HG03064 (cell line): ENCODE results near the gene B3GALT5.

Source experiments
- ATAC-seq: cut with Tn5 transposase; IDR thresholded peaks from one replicate; pipeline ENCODE4 v1.9.1; 2021; ENCODE audit warnings: low read depth; ENCODE audit not compliant: unreplicated experiment

B3GALT5 gene

DNA sequence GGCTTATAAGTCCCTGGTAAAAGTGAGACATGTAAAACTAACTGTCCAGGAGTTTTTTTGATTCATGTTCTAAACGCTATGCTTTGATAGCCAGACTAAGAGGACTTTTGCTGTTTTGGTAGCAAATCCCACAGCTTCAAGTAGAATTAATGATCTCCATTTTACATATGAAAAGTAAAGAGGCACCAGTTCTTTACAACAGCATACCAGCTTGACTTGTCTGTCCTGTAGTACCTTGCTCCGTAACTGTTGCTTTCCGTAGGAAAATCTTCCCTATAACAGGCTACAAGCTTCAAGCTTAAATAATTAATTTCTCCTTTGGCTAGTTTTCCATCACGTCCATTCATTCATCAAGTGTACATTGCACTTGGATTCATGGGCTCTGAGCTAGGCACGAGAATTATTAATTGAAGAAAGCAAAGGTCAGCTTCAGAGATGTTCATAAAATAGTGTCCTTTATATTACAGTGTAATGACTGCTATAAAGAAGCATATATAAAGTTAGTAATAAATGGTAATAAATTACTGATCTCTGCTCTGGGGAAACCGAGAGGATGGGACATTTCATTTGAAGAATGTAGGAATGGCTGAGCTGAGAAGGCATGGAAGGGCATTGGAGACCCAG, 29.2 kb downstream of the B3GALT5 start:
- ATAC-seq = no peak

DNA sequence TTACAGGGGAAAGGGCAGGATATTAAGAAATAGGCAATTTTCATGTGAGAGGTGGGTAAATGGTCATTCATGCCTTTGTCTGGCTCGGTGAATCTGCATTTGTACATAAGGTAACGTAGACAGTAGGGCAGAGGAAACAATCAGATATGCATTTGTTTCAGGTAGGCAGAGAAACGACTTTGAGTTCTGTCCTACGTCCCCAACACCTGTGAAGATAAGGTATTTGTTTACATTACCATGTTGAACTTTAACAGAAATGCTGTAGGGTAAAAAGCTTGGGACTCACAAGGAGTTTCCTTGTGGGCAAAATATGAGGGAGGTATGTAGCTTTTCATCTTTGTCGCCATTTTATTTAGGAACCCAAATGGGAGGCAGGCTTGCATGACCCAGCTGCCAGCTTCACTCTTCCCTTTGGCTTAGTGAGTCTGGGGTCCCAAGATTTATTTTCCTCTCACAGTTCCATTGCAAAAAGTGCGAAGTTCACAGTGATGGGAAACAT, 31.4 kb downstream of the B3GALT5 start:
- no peak for ATAC-seq

GRCh38 chr21:39645331-39645730, 32.6 kb downstream of the B3GALT5 start:
- no peak for ATAC-seq

DNA sequence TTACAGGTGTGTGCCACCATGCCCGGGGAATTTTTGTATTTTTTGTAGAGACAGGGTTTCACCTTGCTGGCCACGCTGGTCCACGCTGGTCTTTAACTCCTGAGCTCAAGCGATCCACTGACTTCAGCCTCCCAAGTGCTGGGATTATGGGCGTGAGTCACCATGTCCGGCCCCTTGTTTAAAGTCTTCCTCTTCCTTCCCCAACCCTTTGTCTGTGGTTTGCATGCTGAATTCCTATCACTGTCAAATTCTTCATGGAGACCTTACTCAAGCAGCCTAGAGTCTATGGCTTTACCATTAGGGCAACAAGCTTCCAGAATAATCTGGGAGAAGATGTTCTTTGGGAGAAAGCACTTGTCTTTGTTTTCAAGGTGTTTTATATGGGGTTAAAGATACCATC, 34.7 kb downstream of the B3GALT5 start:
- ATAC-seq = no peak

DNA sequence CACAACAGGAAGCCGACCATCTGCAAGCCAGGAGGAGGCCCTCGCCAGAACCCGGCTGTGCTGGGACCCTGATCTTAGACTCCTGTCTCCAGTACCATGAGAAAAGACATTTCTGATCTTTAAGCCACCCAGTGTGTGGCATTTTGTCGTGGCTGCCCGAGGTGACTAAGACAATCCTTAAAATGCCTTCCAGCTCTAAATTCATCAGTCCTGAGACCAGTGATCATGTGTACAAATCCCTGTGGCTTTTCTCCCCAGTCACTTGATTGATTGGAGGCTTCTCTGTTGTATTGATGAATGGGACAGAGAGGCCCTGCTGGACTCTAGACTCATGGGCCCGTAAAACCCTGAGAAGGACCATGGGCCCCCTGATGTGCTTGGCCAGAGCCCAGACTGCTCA, 36.1 kb downstream of the B3GALT5 start:
- ATAC-seq = no peak

DNA sequence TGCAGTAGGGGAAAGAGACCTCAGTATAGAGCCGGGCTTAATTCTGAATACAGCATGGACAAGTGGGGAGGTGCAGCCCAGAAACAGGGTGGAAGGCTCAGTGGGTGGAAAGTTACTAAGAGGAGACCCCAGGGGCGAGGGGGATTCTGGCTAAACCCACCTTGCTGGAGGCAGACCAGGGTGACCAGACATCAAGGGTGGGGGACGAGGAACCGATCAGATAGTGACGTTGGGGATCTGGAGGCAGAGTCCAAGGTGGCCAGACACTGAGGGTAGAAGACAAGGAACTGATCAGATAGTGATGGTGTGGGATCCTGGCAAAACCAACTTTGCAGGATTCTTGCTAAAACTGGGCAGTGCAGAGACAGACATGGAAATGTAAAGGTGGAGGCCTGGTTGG, 36.8 kb downstream of the B3GALT5 start:
- no peak for ATAC-seq

GRCh38 chr21:39650306-39650705, 37.6 kb downstream of the B3GALT5 start:
- no peak for ATAC-seq

DNA sequence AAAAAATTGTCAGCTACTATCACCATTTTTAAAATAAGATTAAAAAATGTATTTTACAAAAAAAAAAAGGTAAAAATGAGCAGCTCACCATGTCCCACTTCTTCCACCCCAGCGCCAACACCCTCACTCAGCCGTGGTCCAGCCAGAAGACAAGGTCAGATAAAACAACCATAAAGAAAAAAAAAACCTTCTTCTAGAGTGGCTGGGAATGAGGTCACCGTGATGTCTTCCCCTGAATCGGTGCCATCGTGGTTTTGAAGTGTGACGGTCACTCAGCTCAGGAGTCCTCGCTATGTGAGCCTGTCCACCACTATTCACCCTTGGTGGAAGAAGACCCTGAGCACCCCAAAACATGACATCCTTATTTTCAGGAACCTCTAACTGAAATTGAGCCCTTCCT, 38.1 kb downstream of the B3GALT5 start:
- no peak for ATAC-seq

DNA sequence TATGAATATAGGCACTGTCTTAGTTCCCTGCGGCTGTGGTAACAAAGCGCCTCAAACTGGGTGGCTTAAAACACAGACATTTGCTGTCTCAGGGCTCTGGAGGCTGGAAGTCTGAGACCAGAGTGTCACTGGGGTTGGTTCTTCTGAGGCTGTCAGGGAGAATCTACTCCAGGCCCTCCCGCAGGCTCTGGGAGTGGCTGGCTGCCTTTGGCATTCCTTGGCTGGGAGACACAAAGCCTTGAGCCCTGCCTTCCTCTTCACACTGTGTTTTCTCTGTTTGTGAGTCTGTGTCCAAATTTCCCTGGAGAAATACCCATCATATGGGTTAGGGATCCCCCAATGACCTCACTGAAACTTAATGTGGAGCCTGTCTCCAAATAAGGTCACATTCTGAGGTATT, 38.5 kb downstream of the B3GALT5 start:
- ATAC-seq = no peak

DNA sequence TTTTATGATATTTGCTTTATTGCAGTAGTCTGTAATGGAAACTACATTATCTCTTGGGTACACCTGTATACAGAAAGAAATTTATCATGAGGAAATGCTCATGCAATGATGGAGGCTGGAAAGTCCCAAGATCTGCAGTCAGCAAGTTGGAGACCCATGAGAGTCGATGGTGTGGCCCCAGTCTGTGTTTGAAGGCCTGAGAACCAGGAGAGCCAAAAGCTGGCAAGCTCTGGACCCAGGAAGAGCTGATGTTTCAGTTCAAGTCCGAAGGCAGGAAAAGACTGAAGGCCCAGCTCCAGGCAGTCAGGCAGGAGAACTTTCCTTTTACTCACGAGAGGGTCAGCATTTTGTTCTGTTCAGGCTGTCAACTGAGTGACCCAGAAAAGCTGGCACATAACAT, 42.2 kb downstream of the B3GALT5 start:
- ATAC-seq = no peak

DNA sequence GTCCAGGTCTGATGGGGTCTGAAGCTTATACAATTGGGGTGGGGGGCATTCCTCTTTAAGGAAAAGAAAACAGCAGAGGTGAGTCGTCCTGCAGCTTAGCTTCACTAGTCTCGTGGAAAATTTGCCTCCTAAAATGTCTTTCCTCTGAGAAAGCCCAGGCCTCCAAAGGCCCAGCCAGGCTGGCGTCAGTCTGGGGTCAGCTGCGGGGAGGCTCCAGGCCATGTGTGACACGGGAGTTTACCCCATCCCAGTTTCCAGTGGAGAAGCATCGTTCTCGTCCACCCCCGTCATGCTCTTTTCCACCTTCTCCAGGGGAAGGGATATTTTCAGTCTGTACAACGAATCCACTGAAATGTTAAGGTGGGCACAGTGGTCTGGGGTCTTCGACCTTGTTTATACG, 42.8 kb downstream of the B3GALT5 start:
- no peak for ATAC-seq

GRCh38 chr21:39656209-39656608, 43.5 kb downstream of the B3GALT5 start:
- no peak for ATAC-seq

DNA sequence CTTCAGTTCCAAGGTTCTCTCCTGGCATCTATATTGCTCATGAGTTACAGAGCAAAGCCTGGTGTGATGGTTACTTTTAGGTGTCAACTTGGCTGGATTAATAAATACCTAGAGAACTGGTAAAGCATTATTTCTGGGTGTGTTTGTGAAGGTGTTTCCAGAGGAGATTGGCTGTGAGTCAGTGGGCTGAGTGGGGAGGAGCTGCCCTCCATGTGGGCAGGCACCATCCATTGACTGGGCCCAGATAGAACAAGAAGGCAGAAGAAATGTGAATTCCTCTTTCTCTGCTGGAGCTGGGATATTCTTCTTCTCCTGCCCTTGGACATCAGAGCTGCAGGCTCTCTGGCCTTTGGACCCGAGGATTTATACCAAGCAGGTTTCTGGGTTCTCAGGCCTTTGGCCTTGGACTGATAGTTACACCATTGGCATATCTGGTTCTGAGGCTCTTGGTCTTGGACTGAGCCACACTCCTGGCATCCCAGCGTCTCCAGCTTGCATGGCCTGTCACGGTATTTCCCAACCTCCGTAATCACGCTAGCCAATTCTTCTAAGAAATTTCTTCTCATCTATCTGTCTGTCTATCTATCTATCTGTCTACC, 44.5 kb downstream of the B3GALT5 start:
- no peak for ATAC-seq

GRCh38 chr21:39658066-39658465, 45.3 kb downstream of the B3GALT5 start:
- ATAC-seq = no peak

GRCh38 chr21:39659070-39659815, 46.5 kb downstream of the B3GALT5 start:
- ATAC-seq = no peak

DNA sequence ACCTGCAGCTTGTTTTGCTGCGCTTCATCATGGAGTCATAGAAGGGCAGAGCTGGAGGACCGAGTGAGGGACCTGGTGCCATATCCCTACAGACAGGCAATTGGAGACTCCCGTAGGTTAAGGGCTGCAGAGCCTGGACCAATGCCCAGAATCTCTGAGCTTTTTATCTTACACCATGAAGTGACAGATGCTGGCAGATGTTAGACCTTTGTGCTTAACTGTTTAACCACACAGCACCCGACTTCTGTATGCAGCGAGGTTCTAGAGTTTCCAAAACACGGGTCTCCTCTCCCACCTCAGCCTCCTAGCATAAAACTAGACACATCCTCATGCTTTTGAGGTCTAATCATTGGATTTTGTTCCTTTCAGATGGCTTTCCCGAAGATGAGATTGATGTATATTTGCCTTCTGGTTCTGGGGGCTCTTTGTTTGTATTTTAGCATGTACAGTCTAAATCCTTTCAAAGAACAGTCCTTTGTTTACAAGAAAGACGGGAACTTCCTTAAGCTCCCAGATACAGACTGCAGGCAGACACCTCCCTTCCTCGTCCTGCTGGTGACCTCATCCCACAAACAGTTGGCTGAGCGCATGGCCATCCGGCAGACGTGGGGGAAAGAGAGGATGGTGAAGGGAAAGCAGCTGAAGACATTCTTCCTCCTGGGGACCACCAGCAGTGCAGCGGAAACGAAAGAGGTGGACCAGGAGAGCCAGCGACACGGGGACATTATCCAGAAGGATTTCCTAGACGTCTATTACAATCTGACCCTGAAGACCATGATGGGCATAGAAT, 47.6 kb downstream of the B3GALT5 start:
- ATAC-seq = no peak

DNA sequence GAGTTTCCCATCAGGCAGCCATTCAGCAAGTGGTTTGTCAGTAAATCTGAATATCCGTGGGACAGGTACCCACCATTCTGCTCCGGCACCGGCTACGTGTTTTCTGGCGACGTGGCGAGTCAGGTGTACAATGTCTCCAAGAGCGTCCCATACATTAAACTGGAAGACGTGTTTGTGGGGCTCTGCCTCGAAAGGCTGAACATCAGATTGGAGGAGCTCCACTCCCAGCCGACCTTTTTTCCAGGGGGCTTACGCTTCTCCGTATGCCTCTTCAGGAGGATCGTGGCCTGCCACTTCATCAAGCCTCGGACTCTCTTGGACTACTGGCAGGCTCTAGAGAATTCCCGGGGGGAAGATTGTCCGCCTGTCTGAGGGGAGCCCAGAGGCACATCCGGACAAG, 48.4 kb downstream of the B3GALT5 start:
- no peak for ATAC-seq

- no peak for ATAC-seq
Observed at GRCh38 chr21:39661740-39662139, 49.0 kb downstream of the B3GALT5 start.

DNA sequence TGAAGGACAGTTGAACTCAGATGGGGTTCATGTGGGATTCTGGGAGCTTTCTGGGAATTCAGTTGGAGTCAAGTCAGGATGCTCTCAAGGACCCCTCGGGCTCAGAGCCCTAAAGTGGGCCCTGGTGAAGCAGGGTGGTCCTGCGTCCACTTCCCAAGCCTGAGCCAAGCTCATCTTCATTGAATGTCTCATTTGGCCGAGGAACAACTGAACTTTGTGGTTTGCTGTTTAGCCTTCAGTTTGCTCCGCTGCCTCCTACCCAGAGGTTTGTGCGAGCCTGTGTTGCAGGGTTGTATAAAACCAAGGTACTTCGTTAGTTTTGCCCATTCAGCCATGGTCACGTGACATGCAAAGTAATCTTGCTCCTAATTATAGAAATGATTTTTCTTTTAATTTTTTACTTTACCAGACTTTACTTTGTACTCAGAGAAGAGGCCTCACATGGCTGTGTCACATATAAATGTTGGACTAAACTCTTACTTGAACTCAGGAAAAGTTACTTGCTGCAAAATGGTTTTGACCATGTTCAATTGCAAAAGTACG, 49.7 kb downstream of the B3GALT5 start:
- ATAC-seq = no peak

DNA sequence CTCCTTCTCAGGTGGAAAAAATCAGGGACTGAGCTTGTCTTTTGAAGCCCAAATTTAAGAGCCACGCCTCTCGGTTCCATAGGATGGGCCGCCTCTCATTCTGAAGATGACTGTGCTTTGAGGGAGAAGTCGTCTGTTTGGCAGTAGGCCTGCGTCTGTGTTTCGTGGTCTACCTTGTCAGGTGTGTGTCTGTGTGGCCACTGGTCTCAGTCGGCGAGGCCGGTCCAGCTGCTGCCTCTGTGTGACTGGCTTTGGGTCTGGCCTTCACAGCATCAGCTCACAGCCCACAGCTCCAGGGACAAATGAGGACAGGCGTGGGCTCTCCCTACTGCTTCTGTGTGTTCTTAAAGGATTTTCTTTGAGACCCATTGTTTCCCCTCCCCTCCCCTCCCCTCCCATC, 50.3 kb downstream of the B3GALT5 start:
- ATAC-seq = no peak
